Activated B cell treated with CpG ODN at 0.5 μM for 24 hours (primary cell): ENCODE data around the gene SHISA8. TPM values are rescaled to one million over a fixed set of nuclear protein-coding genes. Genes with fewer than 3 reads are reported as not detected.
A peak's percentile ranks its signal among the peaks of the same experiment; 100 is the strongest.

Experiments
- ATAC-seq: fragments of 200-7000 bp; cut with Tn5 transposase; one replicate; pipeline ENCODE4 v1.10.0; 2021; ENCODE audit warnings: low read depth, mild to moderate bottlenecking, moderate library complexity
- CTCF ChIA-PET: fragments of 350-600 bp; sonication (Branson Sonifier 250); formaldehyde crosslinking; loops from one replicate; lab custom pipeline; 2021; ENCODE audit warnings: antibody characterized with exemption; lab: Charles Lee
- POLR2A ChIA-PET: fragments of 350-600 bp; sonication (Branson Sonifier 250); formaldehyde crosslinking; loops from one replicate; lab custom pipeline; 2021; ENCODE audit warnings: antibody characterized with exemption; lab: Charles Lee
- DNase-seq: peaks from one replicate; pipeline ENCODE4 v3.0.0; 2022
- H3K27ac Mint-ChIP-seq: one replicate; pipeline ENCODE4 v1.8.0; 2020; ENCODE audit warnings: mixed read lengths
- H3K27me3 Mint-ChIP-seq: one replicate; pipeline ENCODE4 v1.8.0; 2021; ENCODE audit warnings: mixed read lengths
- H3K36me3 Mint-ChIP-seq: one replicate; pipeline ENCODE4 v1.8.0; 2021; ENCODE audit warnings: low read depth, mixed read lengths
- H3K4me1 Mint-ChIP-seq: one replicate; pipeline ENCODE4 v1.8.0; 2021; ENCODE audit warnings: mixed read lengths
- H3K4me3 Mint-ChIP-seq: one replicate; pipeline ENCODE4 v1.8.0; 2020; ENCODE audit warnings: mild to moderate bottlenecking, mixed read lengths
- H3K9me3 Mint-ChIP-seq: one replicate; pipeline ENCODE4 v1.8.0; 2020; ENCODE audit warnings: mixed read lengths
- CTCF ChIP-seq: fragments of 200-600 bp; IDR thresholded peaks from one replicate; pipeline ENCODE4 v1.8.0; 2022; ENCODE audit warnings: antibody characterized with exemption, mild to moderate bottlenecking
- intact Hi-C: fragments of 100-400 bp; cut with micrococcal nuclease; formaldehyde crosslinking; loops from one replicate; pipeline ENCODE4 v1.15.1; 2024
- total RNA-seq: library from RNA; stranded (reverse); gene quantifications from 2 replicates; pipeline ENCODE4 v1.2.3, GENCODE V29; 2022

SHISA8 gene
- total RNA-seq, 1 donor from 2014 or later, result 12.6 TPM

- peak overlapping the region; percentile 46 for H3K27ac Mint-ChIP-seq
- peaks cover 32% of the 10 kb centered on the region for H3K36me3 Mint-ChIP-seq
- POLR2A ChIA-PET, result interaction anchor here (0.9 to 11.7 kb wide), 10 partner anchors 12 to 220 kb away, joined by 3 to 173 read pairs (median 6); partner anchors contain the start of genes CCDC134, SNU13, SREBF2 and TNFRSF13C
Observed at GRCh38 chr22:41908411-41909309, 6.2 kb downstream of the SHISA8 start.

GRCh38 chr22:41907436-41908401 is 7.2 kb downstream of the SHISA8 start:
- intact Hi-C loops, result loop anchor here (5.0 kb wide), 1 partner anchor 35 kb away; no protein-coding TSS in a partner anchor
- no peak overlapping the region for H3K4me3 Mint-ChIP-seq

More at GRCh38 chr22:41908411-41909309, 6.2 kb downstream of the SHISA8 start:
- Mint-ChIP-seq H3K4me1 (peaks cover 47% of the 10 kb centered on the region), H3K27me3 (peaks cover 10% of the 10 kb centered on the region), H3K9me3 (no peaks in the 10 kb centered on the region), H3K4me3 (peak overlapping the region; percentile 46)
- intact Hi-C loops, result loop anchor here (5.0 kb wide), 1 partner anchor 34 kb away; no protein-coding TSS in a partner anchor
- no peak for TF ChIP-seq CTCF
- DNase-seq (no peak), ATAC-seq (no peak)
- CTCF ChIA-PET, result interaction anchor here (0.6 to 2.0 kb wide), 2 partner anchors 32 to 52 kb away, joined by 3 to 13 read pairs; no protein-coding TSS in a partner anchor

GRCh38 chr22:41906822-41907221 is 8.1 kb downstream of the SHISA8 start:
- no peak for TF ChIP-seq CTCF
- peaks cover 50% of the 10 kb centered on the region for H3K36me3 Mint-ChIP-seq
- intact Hi-C loops, result loop anchor here (5.0 kb wide), 1 partner anchor 35 kb away; no protein-coding TSS in a partner anchor
- DNase-seq (no peak), ATAC-seq (no peak)
- H3K4me3 Mint-ChIP-seq, result no peak overlapping the region
- POLR2A ChIA-PET, result interaction anchor here (1.3 to 11.7 kb wide), 6 partner anchors 13 to 74 kb away, joined by 3 to 173 read pairs (median 39); partner anchors contain the start of genes SREBF2 and TNFRSF13C
- H3K4me1 Mint-ChIP-seq, result peaks cover 32% of the 10 kb centered on the region
- CTCF ChIA-PET, result interaction anchor here (1.5 kb wide), 1 partner anchor 45 kb away, joined by 4 read pairs; no protein-coding TSS in a partner anchor
- no peaks in the 10 kb centered on the region for H3K9me3 Mint-ChIP-seq
- H3K27ac Mint-ChIP-seq, result peak overlapping the region; percentile 63
- H3K27me3 Mint-ChIP-seq, result no peaks in the 10 kb centered on the region

More at GRCh38 chr22:41907436-41908401, 7.2 kb downstream of the SHISA8 start:
- CTCF ChIA-PET, result interaction anchor here (0.6 to 2.0 kb wide), 3 partner anchors 33 to 51 kb away, joined by 3 to 13 read pairs (median 4); no protein-coding TSS in a partner anchor
- H3K4me1 Mint-ChIP-seq, result peaks cover 39% of the 10 kb centered on the region
- peak overlapping the region; percentile 63 for H3K27ac Mint-ChIP-seq
- peaks cover 4% of the 10 kb centered on the region for H3K27me3 Mint-ChIP-seq
- H3K36me3 Mint-ChIP-seq, result peaks cover 41% of the 10 kb centered on the region
- ATAC-seq (no peak), DNase-seq (no peak)
- POLR2A ChIA-PET, result interaction anchor here (0.7 to 11.7 kb wide), 8 partner anchors 12 to 219 kb away, joined by 3 to 173 read pairs (median 16); partner anchors contain the start of genes SNU13, SREBF2 and TNFRSF13C
- no peak for TF ChIP-seq CTCF
- H3K9me3 Mint-ChIP-seq, result no peaks in the 10 kb centered on the region

GRCh38 chr22:41905411-41906202 is 9.3 kb downstream of the SHISA8 start:
- no peak for TF ChIP-seq CTCF
- Mint-ChIP-seq H3K27ac (no peak overlapping the region), H3K36me3 (peaks cover 61% of the 10 kb centered on the region), H3K4me3 (no peak overlapping the region), H3K27me3 (no peaks in the 10 kb centered on the region), H3K4me1 (peaks cover 25% of the 10 kb centered on the region), H3K9me3 (no peaks in the 10 kb centered on the region)
- POLR2A ChIA-PET, result interaction anchor here (0.6 to 1.5 kb wide), 3 partner anchors 20 to 184 kb away, joined by 3 to 9 read pairs (median 3); partner anchors contain the start of gene TNFRSF13C
- no peak for DNase-seq
- ATAC-seq, result no peak
- CTCF ChIA-PET, result no interaction called here
- intact Hi-C loops, result loop anchor here (5.0 kb wide), 1 partner anchor 37 kb away; no protein-coding TSS in a partner anchor
